Astrocyte of the cerebellum (primary cell): ENCODE results near the gene LY6G5B.

ENCODE experiments used
- DNase-seq: peaks from one replicate; pipeline ENCODE4 v3.0.0-alpha.2; 2011; ENCODE audit warnings: low read depth
- H3K4me3 ChIP-seq: 2 replicates; pipeline ENCODE4 v1.5.1; 2011; ENCODE audit warnings: mild to moderate bottlenecking, low read depth, low read length, moderate library complexity
- in situ Hi-C: cut with HindIII; loops from 2 replicates; pipeline ENCODE4 v1.10.0; 2017; ENCODE audit warnings: low sequenced_read_pairs
- TF ChIP-seq, protein P1 (sequence below): IDR thresholded peaks from 2 replicates; pipeline ENCODE4 v1.5.1; 2012; ENCODE audit warnings: low read length, low read depth, moderate library complexity, mild to moderate bottlenecking; ENCODE audit errors: missing control alignments

Gene LY6G5B

DNA sequence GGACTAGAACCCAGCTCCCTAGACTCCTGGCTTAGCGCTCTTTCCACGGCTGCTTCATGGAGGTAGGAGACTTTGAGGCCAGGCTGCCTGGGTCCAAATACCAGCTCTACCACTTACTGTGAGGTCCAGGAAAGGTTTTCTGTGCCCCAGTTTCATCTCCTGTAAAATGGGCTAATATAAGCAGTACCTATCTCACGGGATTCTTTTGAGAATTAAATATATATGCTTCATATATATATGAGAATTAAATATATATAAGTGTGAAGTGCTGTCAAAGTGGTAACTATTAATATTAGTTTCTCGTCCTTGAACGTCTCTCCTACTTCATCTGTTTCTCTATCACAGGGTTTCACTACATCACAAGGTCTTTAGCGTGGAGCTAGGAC is 21.3 kb downstream of the LY6G5B start:
- TF ChIP-seq, protein P1, sequence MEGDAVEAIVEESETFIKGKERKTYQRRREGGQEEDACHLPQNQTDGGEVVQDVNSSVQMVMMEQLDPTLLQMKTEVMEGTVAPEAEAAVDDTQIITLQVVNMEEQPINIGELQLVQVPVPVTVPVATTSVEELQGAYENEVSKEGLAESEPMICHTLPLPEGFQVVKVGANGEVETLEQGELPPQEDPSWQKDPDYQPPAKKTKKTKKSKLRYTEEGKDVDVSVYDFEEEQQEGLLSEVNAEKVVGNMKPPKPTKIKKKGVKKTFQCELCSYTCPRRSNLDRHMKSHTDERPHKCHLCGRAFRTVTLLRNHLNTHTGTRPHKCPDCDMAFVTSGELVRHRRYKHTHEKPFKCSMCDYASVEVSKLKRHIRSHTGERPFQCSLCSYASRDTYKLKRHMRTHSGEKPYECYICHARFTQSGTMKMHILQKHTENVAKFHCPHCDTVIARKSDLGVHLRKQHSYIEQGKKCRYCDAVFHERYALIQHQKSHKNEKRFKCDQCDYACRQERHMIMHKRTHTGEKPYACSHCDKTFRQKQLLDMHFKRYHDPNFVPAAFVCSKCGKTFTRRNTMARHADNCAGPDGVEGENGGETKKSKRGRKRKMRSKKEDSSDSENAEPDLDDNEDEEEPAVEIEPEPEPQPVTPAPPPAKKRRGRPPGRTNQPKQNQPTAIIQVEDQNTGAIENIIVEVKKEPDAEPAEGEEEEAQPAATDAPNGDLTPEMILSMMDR: no peak
- DNase-seq: no peak
- no peak overlapping the region for H3K4me3 ChIP-seq
- in situ Hi-C loops: loop anchor here (5.0 kb wide), 1 partner anchor 41 kb away; no protein-coding TSS in a partner anchor

DNA sequence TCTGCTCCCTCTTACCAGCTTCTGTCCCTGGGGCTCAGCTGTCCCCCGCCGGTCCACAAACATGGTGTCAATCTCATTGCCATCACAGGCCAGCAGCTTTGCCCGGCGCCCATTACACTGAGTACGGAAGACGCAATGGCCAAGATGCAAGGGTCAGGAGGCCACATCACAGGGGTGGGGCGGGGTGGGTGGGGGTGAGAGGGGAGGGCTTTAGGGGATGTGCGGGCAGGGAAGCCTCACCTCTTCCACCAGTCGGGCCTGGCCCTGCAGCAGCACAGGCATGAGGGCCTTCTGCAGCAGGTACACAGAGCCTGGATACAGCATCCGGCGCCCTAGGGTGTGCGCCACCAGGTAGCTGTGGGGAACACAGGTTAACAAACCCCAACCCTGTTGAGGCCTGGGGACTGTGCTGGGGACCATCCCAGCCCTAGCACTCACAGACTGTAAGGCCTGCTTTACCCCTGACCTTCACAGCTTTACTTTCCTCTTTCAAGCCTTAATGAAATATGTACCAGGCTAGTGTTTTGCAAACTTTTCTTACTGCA is 21.9 kb downstream of the LY6G5B start:
- TF ChIP-seq, protein P1: no peak
- no peak overlapping the region for H3K4me3 ChIP-seq
- no peak for DNase-seq
- in situ Hi-C loops: loop anchor here (5.0 kb wide), 1 partner anchor 41 kb away; no protein-coding TSS in a partner anchor

DNA sequence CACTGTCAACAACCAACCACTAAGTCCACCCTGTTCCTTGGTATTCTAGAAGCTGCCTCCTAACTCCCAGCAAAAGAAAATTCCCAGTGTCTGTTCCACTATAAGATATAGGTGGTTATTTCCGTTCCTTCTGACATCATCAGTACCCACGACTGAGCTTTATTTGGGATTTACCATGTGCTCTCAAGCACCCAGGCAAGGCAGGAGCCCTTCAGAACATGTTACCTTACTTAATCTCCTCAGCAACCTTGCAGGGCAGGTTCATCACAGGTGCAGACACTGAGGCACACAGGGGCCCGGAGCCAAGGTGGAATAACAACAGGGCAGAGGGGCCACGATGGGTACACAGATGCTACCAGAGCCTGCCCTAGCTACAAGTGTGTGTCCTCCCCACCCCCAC is 22.6 kb downstream of the LY6G5B start:
- TF ChIP-seq, protein P1: no peak
- DNase-seq: no peak
- in situ Hi-C loops: loop anchor here (5.0 kb wide), 1 partner anchor 40 kb away; no protein-coding TSS in a partner anchor
- H3K4me3 ChIP-seq: no peak overlapping the region

DNA sequence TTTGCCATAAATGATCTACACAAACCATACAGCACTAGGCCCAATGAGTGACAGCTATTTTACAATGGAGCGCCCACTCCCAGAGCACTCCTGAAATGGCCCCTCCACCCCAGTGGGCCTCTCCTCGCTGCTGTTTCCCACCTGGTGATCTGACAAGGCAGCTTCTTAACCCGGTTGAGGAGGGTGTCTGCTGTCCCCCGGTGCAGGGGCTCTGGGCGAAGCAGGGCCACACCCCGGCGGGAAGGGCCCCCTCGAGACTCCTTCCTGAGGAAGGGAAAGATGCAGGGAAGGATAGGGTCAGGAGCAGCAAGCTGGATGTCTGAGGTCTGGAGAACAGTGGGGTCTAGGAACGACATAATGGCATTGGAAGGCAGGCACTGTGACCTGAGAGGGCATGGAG is 23.1 kb downstream of the LY6G5B start:
- no peak for DNase-seq
- H3K4me3 ChIP-seq: no peak overlapping the region
- TF ChIP-seq, protein P1: no peak
- in situ Hi-C loops: loop anchor here (5.0 kb wide), 1 partner anchor 39 kb away; no protein-coding TSS in a partner anchor

DNA sequence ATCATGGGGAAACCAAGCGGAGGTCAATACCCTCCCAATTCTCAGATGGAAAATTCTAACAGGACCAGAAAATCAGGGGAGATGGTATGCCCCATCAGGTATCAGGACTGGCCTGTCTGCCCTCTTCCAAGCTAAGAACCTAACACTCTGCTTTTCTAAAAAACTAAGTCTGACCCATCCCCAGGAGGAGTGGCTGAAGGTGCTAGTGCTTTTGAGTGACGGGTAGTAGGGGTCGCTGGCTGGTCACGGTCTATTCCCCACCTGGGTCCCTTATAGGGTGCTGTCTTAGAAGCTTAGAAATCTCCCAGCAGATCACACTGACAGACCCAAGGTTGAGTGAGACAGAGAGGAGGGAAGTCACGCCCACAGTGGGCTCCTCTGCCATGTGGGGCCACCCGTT is 23.8 kb downstream of the LY6G5B start:
- in situ Hi-C loops: loop anchor here (5.0 kb wide), 1 partner anchor 39 kb away; no protein-coding TSS in a partner anchor
- no peak overlapping the region for H3K4me3 ChIP-seq
- TF ChIP-seq, protein P1: no peak
- no peak for DNase-seq

DNA sequence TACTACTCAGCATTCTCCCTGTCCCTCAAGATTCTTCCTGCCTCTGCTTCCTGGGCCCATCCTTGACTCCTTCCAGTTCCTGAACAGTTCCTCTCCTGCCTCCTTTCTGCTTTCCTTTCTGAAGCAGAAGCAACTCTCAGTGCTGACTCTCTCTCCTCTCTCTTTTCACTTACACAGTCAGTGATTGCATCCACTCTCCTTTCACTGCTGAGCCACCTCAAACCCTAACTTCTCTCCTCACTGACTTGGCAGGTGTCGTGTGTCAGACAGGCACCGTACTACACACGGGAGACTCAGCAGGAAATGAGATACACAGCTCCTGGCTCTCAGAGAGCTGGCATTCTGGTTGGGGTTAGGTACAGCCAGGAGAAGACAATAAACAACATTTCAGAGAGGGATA is 27.8 kb downstream of the LY6G5B start:
- no peak overlapping the region for H3K4me3 ChIP-seq
- no peak for DNase-seq
- TF ChIP-seq, protein P1: no peak
- in situ Hi-C loops: no loop called here
